Daoy (cell line): ENCODE measurements around the gene DNAJA3. TPM values are rescaled to one million over a fixed set of nuclear protein-coding genes. Genes with fewer than 3 reads are reported as not detected.
"Not testable (repeated sequence)": the region's sequence is repeated elsewhere in the genome, so short reads cannot be mapped to it uniquely, and the experiment has no call there.

ENCODE experiments used
- DNase-seq: peaks from one replicate; pipeline ENCODE4 v3.0.0-alpha.2; 2015; ENCODE audit warnings: low read depth
- total RNA-seq: library from RNA; depleted of rRNA; stranded (reverse); fragments of >200 nt; shearing (Covaris generic); gene quantifications from 2 replicates; pipeline ENCODE4 v1.2.3, GENCODE V29; 2014

The DNAJA3 gene
- total RNA-seq, 1 experiment from 2014 or later: 73.9 TPM

- no peak for DNase-seq
Observed at GRCh38 chr16:4386951-4387565, 38.6 kb upstream of the DNAJA3 start.

GRCh38 chr16:4387781-4388180 lies 37.9 kb upstream of the DNAJA3 start:
- no peak for DNase-seq

GRCh38 chr16:4388271-4389021 lies 37.2 kb upstream of the DNAJA3 start:
- DNase-seq: no peak

GRCh38 chr16:4389051-4389955 lies 36.4 kb upstream of the DNAJA3 start:
- DNase-seq: no peak

- DNase-seq: no peak
Observed at GRCh38 chr16:4390266-4391260, 35.1 kb upstream of the DNAJA3 start.

DNA sequence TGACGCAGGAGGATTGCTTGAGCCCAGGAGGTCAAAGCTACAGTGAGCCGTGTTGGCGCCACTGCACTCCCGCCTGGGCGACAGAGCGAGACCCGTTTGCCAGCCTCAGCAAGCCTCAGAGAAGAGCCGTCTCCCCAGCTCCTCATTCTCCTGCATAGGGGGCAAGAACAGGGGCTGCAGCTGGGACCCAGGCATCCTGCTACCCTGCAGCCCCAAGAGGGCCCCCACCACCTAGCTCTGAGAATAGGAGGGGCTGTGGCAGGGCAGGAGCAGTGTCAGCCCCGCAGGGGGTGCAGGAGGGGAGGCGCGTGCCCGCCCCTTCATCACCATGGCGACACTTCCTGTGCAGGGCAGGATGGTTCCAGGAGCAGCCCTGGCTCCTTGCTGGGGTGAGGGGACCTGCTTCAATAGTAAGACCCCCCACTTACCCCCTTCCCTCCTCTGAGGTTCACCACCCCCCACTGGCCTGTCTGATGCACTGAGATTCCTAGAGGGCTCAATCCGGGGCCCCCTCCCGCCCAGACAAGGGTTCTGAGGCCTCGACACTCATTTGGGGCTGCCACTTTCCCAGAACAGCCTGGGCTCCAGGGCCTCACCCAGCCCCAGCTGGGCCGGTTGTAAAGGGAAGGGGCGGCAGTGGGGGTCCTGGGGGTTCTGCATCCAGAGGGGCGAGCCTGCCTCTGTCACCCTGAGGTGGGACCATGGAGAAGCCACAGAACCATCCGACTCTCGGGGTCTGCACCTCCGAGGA lies 33.9 kb upstream of the DNAJA3 start:
- no peak for DNase-seq

DNA sequence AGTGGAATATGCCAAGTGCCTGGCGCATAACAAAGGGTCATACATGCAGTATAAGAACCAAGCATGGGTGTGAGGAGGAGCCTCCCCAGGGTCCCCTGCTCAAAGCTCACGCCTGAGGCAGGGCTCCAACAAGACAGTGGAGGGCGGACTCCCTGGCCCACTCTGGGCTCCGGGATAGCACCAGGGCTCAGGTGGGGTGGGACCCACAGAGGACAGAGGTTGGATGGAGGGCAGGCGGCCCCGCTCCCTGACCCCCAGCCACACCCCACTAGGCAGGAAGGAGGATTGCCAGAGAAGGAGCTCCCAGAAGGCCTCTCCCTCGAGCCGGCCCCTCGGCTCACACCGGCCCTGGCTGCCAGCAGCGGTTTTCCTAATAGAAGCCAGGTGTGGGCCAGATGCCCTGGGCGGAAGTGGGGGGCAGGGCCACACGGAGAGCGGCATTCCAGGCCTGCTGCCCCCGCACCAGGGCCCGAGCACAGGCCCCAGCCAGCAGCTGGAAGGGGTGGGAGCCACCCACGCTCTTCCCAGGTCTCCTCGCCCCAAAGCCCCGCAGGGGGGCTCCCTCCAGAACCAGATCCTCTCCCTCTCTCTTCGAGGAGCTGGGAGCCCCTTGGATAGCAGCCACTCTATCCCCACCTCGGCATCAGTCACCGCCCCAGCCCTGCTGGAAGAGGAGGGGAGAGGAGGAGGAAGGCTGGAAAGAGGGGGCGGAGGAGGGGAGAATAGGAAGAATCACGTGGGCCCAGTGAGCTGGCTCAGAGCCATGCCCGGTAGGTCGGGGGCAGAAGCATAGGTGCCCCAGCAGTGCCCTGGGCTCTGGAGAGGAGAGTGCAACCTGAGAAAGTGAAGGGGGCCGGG lies 33.1 kb upstream of the DNAJA3 start:
- peak; percentile 82 for DNase-seq

DNA sequence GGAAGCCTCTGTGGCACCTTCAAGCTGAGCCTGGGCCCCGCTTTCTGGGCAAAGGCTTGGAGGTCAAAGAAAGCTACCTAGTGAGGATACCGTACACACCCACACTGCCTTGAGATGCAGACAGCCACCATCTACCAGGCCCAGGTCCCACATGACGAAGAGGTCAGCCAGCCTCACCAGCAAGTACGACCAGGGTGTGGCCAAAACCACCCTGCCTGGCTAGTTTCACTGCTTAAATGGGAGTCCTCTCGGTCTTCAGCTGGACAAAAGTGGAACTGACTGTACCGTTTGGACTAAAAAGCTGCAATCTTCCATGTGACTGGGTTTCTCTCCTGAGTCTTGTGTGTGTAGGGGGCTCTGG lies 32.4 kb upstream of the DNAJA3 start:
- no peak for DNase-seq

DNA sequence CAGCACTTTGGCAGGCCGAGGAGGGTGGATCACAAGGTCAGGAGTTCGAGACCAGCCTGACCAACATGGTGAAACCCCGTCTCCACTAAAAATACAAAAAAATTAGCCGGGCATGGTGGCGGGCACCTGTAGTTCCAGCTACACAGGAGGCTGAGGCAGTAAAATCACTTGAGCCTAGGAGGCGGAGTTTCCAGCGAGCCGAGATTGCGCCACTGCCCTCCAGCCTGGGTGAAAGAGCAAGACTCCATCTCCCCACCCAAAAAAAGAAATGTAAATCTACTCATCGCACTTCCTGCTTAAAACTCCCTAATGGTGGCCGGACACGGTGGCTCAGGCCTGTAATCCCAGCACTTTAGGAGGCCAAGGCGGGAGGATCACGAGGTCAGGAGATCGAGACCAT lies 31.8 kb upstream of the DNAJA3 start:
- not testable (repeated sequence) for DNase-seq

- DNase-seq: no peak
Observed at GRCh38 chr16:4395055-4395726, 30.5 kb upstream of the DNAJA3 start.

- no peak for DNase-seq
Observed at GRCh38 chr16:4399001-4399730, 26.5 kb upstream of the DNAJA3 start.

DNA sequence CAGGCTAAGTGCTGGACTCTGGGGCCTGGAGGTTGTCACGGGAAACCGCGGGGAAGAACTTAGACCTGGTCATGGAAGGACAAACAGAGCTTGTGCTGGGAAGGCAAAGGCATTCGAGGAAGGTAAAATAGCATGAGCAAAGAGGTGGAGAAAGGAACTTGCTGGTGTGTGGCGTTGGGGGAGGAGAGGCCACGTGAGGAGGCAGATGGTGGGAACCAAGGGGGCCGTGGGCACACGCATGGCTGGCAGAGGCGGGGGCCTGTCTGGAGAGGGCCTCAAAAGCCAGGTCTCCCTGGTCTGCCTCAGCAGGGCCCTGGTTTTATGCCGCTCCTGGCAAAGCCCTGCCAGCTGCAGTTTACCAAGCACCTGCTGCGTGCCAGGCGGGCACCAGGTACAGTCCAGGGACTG lies 24.6 kb upstream of the DNAJA3 start:
- DNase-seq: no peak

- DNase-seq: no peak
Observed at GRCh38 chr16:4401510-4401909, 24.2 kb upstream of the DNAJA3 start.

GRCh38 chr16:4402439-4403132 lies 23.1 kb upstream of the DNAJA3 start:
- DNase-seq: peak; percentile 78

GRCh38 chr16:4403133-4403949 lies 22.3 kb upstream of the DNAJA3 start:
- DNase-seq: no peak

GRCh38 chr16:4404247-4404966 lies 21.3 kb upstream of the DNAJA3 start:
- DNase-seq: peak; percentile 47
